H9 (cell line): Measurements from ENCODE around the gene AGPAT2. TPM values are rescaled to one million over a fixed set of nuclear protein-coding genes. Genes with fewer than 3 reads are reported as not detected.

Experiments
- DNase-seq: peaks from one replicate; pipeline ENCODE4 v3.0.0-alpha.2; 2017
- H2AFZ ChIP-seq: one replicate; pipeline ENCODE4 v1.6.1; 2013; ENCODE audit warnings: mild to moderate bottlenecking, low read length, control low read depth, moderate library complexity
- H2AK5ac ChIP-seq: 2 replicates; pipeline ENCODE4 v1.6.1; 2013; ENCODE audit warnings: low read length, control low read depth, mixed read lengths; ENCODE audit not compliant: insufficient read length
- H2BK120ac ChIP-seq: one replicate; pipeline ENCODE4 v1.6.1; 2013; ENCODE audit warnings: low read depth, mild to moderate bottlenecking, low read length, control low read depth, inconsistent platforms; ENCODE audit not compliant: poor library complexity, severe bottlenecking
- H2BK12ac ChIP-seq: 2 replicates; pipeline ENCODE4 v1.6.1; 2013; ENCODE audit warnings: low read length, control low read depth, mixed read lengths, low read depth; ENCODE audit not compliant: insufficient read length
- H2BK15ac ChIP-seq: 2 replicates; pipeline ENCODE4 v1.6.1; 2013; ENCODE audit warnings: low read depth, low read length, control low read depth
- H2BK20ac ChIP-seq: one replicate; pipeline ENCODE4 v1.6.1; 2013; ENCODE audit warnings: low read depth, mild to moderate bottlenecking, low read length, control low read depth, inconsistent platforms; ENCODE audit not compliant: poor library complexity, severe bottlenecking
- H2BK5ac ChIP-seq: 2 replicates; pipeline ENCODE4 v1.6.1; 2013; ENCODE audit warnings: low read length, control low read depth, mixed read lengths; ENCODE audit not compliant: insufficient read length
- H3K14ac ChIP-seq: 2 replicates; pipeline ENCODE4 v1.6.1; 2013; ENCODE audit warnings: low read length, control low read depth; ENCODE audit not compliant: insufficient read depth
- H3K18ac ChIP-seq: 2 replicates; pipeline ENCODE4 v1.6.1; 2013; ENCODE audit warnings: low read depth, mild to moderate bottlenecking, mixed read lengths, low read length, control low read depth; ENCODE audit not compliant: insufficient read length
- H3K23ac ChIP-seq: 2 replicates; pipeline ENCODE4 v1.6.1; 2013; ENCODE audit warnings: low read length, control low read depth, mixed read lengths, low read depth; ENCODE audit not compliant: insufficient read length
- H3K23me2 ChIP-seq: 2 replicates; pipeline ENCODE4 v1.6.1; 2013; ENCODE audit warnings: low read depth, mild to moderate bottlenecking, mixed read lengths, low read length, control low read depth; ENCODE audit not compliant: insufficient read length, poor library complexity, severe bottlenecking
- H3K27ac ChIP-seq: 2 replicates; pipeline ENCODE4 v1.5.1; 2013; ENCODE audit warnings: low read length, control low read depth, mixed read lengths, low read depth; ENCODE audit not compliant: insufficient read length
- H3K27me3 ChIP-seq: 2 replicates; pipeline ENCODE4 v1.6.1; 2013; ENCODE audit warnings: low read length, control low read depth, inconsistent platforms; ENCODE audit not compliant: insufficient read depth
- H3K4ac ChIP-seq: 2 replicates; pipeline ENCODE4 v1.6.1; 2013; ENCODE audit warnings: low read depth, mild to moderate bottlenecking, control low read depth, inconsistent platforms, low read length, moderate library complexity
- H3K4me1 ChIP-seq: 2 replicates; pipeline ENCODE4 v1.6.1; 2013; ENCODE audit warnings: low read length, control low read depth, inconsistent platforms; ENCODE audit not compliant: insufficient read depth
- H3K4me2 ChIP-seq: 2 replicates; pipeline ENCODE4 v1.6.1; 2013; ENCODE audit warnings: low read length, control low read depth, mixed read lengths; ENCODE audit not compliant: insufficient read length, insufficient read depth
- H3K56ac ChIP-seq: 2 replicates; pipeline ENCODE4 v1.6.1; 2013; ENCODE audit warnings: low read depth, mild to moderate bottlenecking, mixed read lengths, low read length, control low read depth; ENCODE audit not compliant: insufficient read length
- H3K79me1 ChIP-seq: 2 replicates; pipeline ENCODE4 v1.6.1; 2013; ENCODE audit warnings: low read depth, mild to moderate bottlenecking, moderate library complexity, low read length, control low read depth, inconsistent platforms; ENCODE audit not compliant: insufficient read depth, poor library complexity, severe bottlenecking
- H3K79me2 ChIP-seq: 2 replicates; pipeline ENCODE4 v1.6.1; 2013; ENCODE audit warnings: low read length, control low read depth, inconsistent platforms; ENCODE audit not compliant: insufficient read depth
- H3K9ac ChIP-seq: 2 replicates; pipeline ENCODE4 v1.6.1; 2013; ENCODE audit warnings: low read length, control low read depth, mixed read lengths; ENCODE audit not compliant: insufficient read length; ENCODE audit errors: extremely low read depth
- H3K9me3 ChIP-seq: one replicate; pipeline ENCODE4 v1.6.1; 2013; ENCODE audit warnings: low read depth, low read length, inconsistent platforms; ENCODE audit not compliant: control insufficient read depth
- H3T11ph ChIP-seq: one replicate; pipeline ENCODE4 v1.6.1; 2013; ENCODE audit warnings: mild to moderate bottlenecking, low read length, control low read depth, inconsistent platforms
- H4K20me1 ChIP-seq: one replicate; pipeline ENCODE4 v1.6.1; 2013; ENCODE audit not compliant: control insufficient read depth, insufficient read length, insufficient read depth
- H4K5ac ChIP-seq: 2 replicates; pipeline ENCODE4 v1.6.1; 2013; ENCODE audit warnings: low read depth, mild to moderate bottlenecking, mixed read lengths, low read length, control low read depth; ENCODE audit not compliant: insufficient read length
- H4K8ac ChIP-seq: replicated peaks from 2 replicates; pipeline ENCODE4 v1.6.1; 2013; ENCODE audit warnings: low read length, control low read depth, mixed read lengths, low read depth; ENCODE audit not compliant: insufficient read length
- H4K91ac ChIP-seq: 2 replicates; pipeline ENCODE4 v1.6.1; 2013; ENCODE audit warnings: low read depth, mild to moderate bottlenecking, moderate library complexity, mixed read lengths, low read length, control low read depth; ENCODE audit not compliant: insufficient read length
- H3K27ac Mint-ChIP-seq, 3 experiments: 2 replicates in 2 of 3; 3 replicates in 1 of 3; pipeline ENCODE4 v1.8.0; 2020 to 2021; ENCODE audit warnings: mixed read lengths in 3 of 3, mild to moderate bottlenecking in 1 of 3, moderate library complexity in 1 of 3
- H3K27me3 Mint-ChIP-seq: 2 replicates; pipeline ENCODE4 v1.8.0; 2021; ENCODE audit warnings: low read depth, mild to moderate bottlenecking, moderate library complexity, mixed read lengths
- H3K36me3 Mint-ChIP-seq, 3 experiments: 2 replicates in 2 of 3; 3 replicates in 1 of 3; pipeline ENCODE4 v1.8.0; 2020 to 2021; ENCODE audit warnings: low read depth in 3 of 3, mixed read lengths in 3 of 3; ENCODE audit not compliant: insufficient read depth in 1 of 3
- H3K4me1 Mint-ChIP-seq, 2 experiments: 2 replicates each; pipeline ENCODE4 v1.8.0; 2020; ENCODE audit warnings: mixed read lengths in 2 of 2
- H3K4me3 Mint-ChIP-seq, 2 experiments: 2 replicates in 1 of 2; 3 replicates in 1 of 2; pipeline ENCODE4 v1.8.0; 2020 to 2021; ENCODE audit warnings: mild to moderate bottlenecking in 2 of 2, mixed read lengths in 2 of 2, moderate library complexity in 1 of 2
- H3K9me3 Mint-ChIP-seq, 2 experiments: 2 replicates in 1 of 2; 3 replicates in 1 of 2; pipeline ENCODE4 v1.8.0; 2020; ENCODE audit warnings: mild to moderate bottlenecking in 2 of 2, mixed read lengths in 2 of 2, moderate library complexity in 1 of 2
- CTCF ChIP-seq: fragments of 200-600 bp; sonication (generic); conservative IDR thresholded peaks from 3 replicates; pipeline ENCODE4 v1.8.0; 2021; ENCODE audit warnings: antibody characterized with exemption, mild to moderate bottlenecking
- WGBS: extraction: QIAGEN DNeasy Blood & Tissue Kit; methylation state at CpG from one replicate; pipeline ENCODE4 v1.1.7; 2013; ENCODE audit warnings: missing lambda C conversion rate, low lambda C conversion rate, mixed read lengths; ENCODE audit not compliant: insufficient read length; ENCODE audit errors: extremely low coverage; 5-methylcytosine and 5-hydroxymethylcytosine counted together
- total RNA-seq: library from RNA; stranded (reverse); gene quantifications from 2 replicates; pipeline ENCODE4 v1.2.1, GENCODE V29; 2021

The AGPAT2 gene
- total RNA-seq, 1 experiment from 2014 or later: 29.7 TPM

- Histone ChIP-seq H3K4me2 (no peak overlapping the region), H4K8ac (no peak overlapping the region), H3K18ac (no peak overlapping the region), H3K79me2 (no peaks in the 10 kb centered on the region), H3T11ph (no peak overlapping the region), H2BK15ac (no peak overlapping the region), H2AK5ac (no peak overlapping the region), H3K4ac (no peak overlapping the region), H2BK12ac (no peak overlapping the region), H3K23me2 (peaks cover 9% of the 10 kb centered on the region), H3K56ac (no peak overlapping the region), H3K23ac (no peak overlapping the region), H3K9me3 (no peaks in the 10 kb centered on the region), H2BK5ac (no peak overlapping the region), H2BK120ac (no peak overlapping the region), H4K91ac (no peak overlapping the region), H2BK20ac (no peak overlapping the region), H3K4me1 (no peaks in the 10 kb centered on the region), H3K27ac (no peak overlapping the region), H4K5ac (no peak overlapping the region), H3K14ac (no peak overlapping the region), H3K9ac (no peak overlapping the region), H3K27me3 (no peaks in the 10 kb centered on the region), H2AFZ (no peak overlapping the region), H4K20me1 (no peaks in the 10 kb centered on the region), H3K79me1 (peaks cover 4% of the 10 kb centered on the region)
- H3K9me3 Mint-ChIP-seq: no peaks in the 10 kb centered on the region
- no peak overlapping the region for H3K27ac Mint-ChIP-seq
- H3K4me3 Mint-ChIP-seq: no peak overlapping the region
- DNase-seq: no peak
- TF ChIP-seq CTCF: no peak
- H3K4me1 Mint-ChIP-seq: peaks cover 4 to 27% of the 10 kb centered on the region in 2 experiments
- peaks cover 23% of the 10 kb centered on the region for H3K27me3 Mint-ChIP-seq
- WGBS: no CpG with 5 or more reads among the region's 25 CpGs
- H3K36me3 Mint-ChIP-seq: no peaks in the 10 kb centered on the region
Observed at GRCh38 chr9:136690104-136690805, 3.0 kb upstream of the AGPAT2 start.
